NCI-H226 (cell line): ENCODE data around the gene HOXC11.
A peak's percentile ranks its signal among the peaks of the same experiment; 100 is the strongest.

Source experiments
- DNase-seq: peaks from one replicate; pipeline ENCODE4 v3.0.0-alpha.2; 2015

Gene HOXC11

GRCh38 chr12:53944209-53944608 is 28.7 kb upstream of the HOXC11 start:
- DNase-seq, result no peak

GRCh38 chr12:53944907-53945847 is 27.7 kb upstream of the HOXC11 start:
- no peak for DNase-seq

- no peak for DNase-seq
Observed at GRCh38 chr12:53947743-53948142, 25.2 kb upstream of the HOXC11 start.

- no peak for DNase-seq
Observed at GRCh38 chr12:53948650-53949593, 24.0 kb upstream of the HOXC11 start.

GRCh38 chr12:53949631-53950436 is 23.1 kb upstream of the HOXC11 start:
- DNase-seq, result no peak

GRCh38 chr12:53950437-53950773 is 22.5 kb upstream of the HOXC11 start:
- no peak for DNase-seq

GRCh38 chr12:53950789-53951576 is 21.9 kb upstream of the HOXC11 start:
- DNase-seq, result no peak

GRCh38 chr12:53951577-53952334 is 21.2 kb upstream of the HOXC11 start:
- DNase-seq, result no peak

- DNase-seq, result no peak
Observed at GRCh38 chr12:53952335-53952694, 20.6 kb upstream of the HOXC11 start.

- DNase-seq, result peak; percentile 52
Observed at GRCh38 chr12:53952871-53953734, 19.8 kb upstream of the HOXC11 start.

- no peak for DNase-seq
Observed at GRCh38 chr12:53953831-53954693, 18.9 kb upstream of the HOXC11 start.

GRCh38 chr12:53954694-53955035 is 18.3 kb upstream of the HOXC11 start, which contains the start of gene HOXC12:
TSS of gene HOXC12 (plus strand) at chr12:53954903. CDS start at chr12:53954930, 27 bp downstream.
- DNase-seq, result no peak

GRCh38 chr12:53955036-53955775 is 17.7 kb upstream of the HOXC11 start:
- DNase-seq, result no peak

- DNase-seq, result no peak
Observed at GRCh38 chr12:53955776-53956250, 17.1 kb upstream of the HOXC11 start.

GRCh38 chr12:53956251-53956887 is 16.6 kb upstream of the HOXC11 start:
- no peak for DNase-seq

- DNase-seq, result no peak
Observed at GRCh38 chr12:53956914-53957536, 15.9 kb upstream of the HOXC11 start.

GRCh38 chr12:53958128-53958527 is 14.8 kb upstream of the HOXC11 start:
- no peak for DNase-seq
